Measurements from ENCODE around the gene RP9. TPM values are rescaled to one million over a fixed set of nuclear protein-coding genes. Genes with fewer than 3 reads are reported as not detected.

The RP9 gene
- total RNA-seq, 1 experiment from 2014 or later = 10.7 TPM

- H3K27ac Mint-ChIP-seq = no peak overlapping the region
- no peak for TF ChIP-seq NR3C1 (CRISPR knock-in tag; conservative IDR thresholded peaks at IDR 0.05; ENCODE audit: low read depth)
- no peak for TF ChIP-seq OVOL2 (CRISPR knock-in tag; IDR thresholded peaks at IDR 0.05; ENCODE audit: borderline replicate concordance)
- no peak for TF ChIP-seq USF2 (CRISPR knock-in tag; IDR thresholded peaks at IDR 0.05)
- TF ChIP-seq ZNF423 (CRISPR knock-in tag; IDR thresholded peaks at IDR 0.05) = no peak
- TF ChIP-seq GABPB1 (CRISPR knock-in tag; IDR thresholded peaks at IDR 0.05) = no peak
- no peak for TF ChIP-seq PRDM15 (CRISPR knock-in tag; IDR thresholded peaks at IDR 0.05)
- no peak for TF ChIP-seq ZNF121 (CRISPR knock-in tag; IDR thresholded peaks at IDR 0.05)
- TF ChIP-seq PRRX2 (CRISPR knock-in tag; IDR thresholded peaks at IDR 0.05) = no peak
- no peak for TF ChIP-seq CREB1 (CRISPR knock-in tag; IDR thresholded peaks at IDR 0.05)
- TF ChIP-seq, protein P1, sequence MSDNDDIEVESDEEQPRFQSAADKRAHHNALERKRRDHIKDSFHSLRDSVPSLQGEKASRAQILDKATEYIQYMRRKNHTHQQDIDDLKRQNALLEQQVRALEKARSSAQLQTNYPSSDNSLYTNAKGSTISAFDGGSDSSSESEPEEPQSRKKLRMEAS (CRISPR knock-in tag; IDR thresholded peaks at IDR 0.05) = no peak
- TF ChIP-seq, protein P2, sequence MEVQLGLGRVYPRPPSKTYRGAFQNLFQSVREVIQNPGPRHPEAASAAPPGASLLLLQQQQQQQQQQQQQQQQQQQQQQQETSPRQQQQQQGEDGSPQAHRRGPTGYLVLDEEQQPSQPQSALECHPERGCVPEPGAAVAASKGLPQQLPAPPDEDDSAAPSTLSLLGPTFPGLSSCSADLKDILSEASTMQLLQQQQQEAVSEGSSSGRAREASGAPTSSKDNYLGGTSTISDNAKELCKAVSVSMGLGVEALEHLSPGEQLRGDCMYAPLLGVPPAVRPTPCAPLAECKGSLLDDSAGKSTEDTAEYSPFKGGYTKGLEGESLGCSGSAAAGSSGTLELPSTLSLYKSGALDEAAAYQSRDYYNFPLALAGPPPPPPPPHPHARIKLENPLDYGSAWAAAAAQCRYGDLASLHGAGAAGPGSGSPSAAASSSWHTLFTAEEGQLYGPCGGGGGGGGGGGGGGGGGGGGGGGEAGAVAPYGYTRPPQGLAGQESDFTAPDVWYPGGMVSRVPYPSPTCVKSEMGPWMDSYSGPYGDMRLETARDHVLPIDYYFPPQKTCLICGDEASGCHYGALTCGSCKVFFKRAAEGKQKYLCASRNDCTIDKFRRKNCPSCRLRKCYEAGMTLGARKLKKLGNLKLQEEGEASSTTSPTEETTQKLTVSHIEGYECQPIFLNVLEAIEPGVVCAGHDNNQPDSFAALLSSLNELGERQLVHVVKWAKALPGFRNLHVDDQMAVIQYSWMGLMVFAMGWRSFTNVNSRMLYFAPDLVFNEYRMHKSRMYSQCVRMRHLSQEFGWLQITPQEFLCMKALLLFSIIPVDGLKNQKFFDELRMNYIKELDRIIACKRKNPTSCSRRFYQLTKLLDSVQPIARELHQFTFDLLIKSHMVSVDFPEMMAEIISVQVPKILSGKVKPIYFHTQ (CRISPR knock-in tag; IDR thresholded peaks at IDR 0.05) = no peak
- TF ChIP-seq E2F1 (CRISPR knock-in tag; IDR thresholded peaks at IDR 0.05) = no peak
- TF ChIP-seq EMX1 (CRISPR knock-in tag; IDR thresholded peaks at IDR 0.05) = no peak
- no peak for TF ChIP-seq HMGA2 (CRISPR knock-in tag; IDR thresholded peaks at IDR 0.05)
- no peaks in the 10 kb centered on the region for H3K27me3 Mint-ChIP-seq (ENCODE audit: low read depth)
- H3K9me3 Mint-ChIP-seq = no peaks in the 10 kb centered on the region
- H3K4me3 Mint-ChIP-seq = no peak overlapping the region
- no peak for DNase-seq (ENCODE audit: low spot score)
- no peaks in the 10 kb centered on the region for H3K4me1 Mint-ChIP-seq
- ChIA-PET POLR2A (no interaction called here), CTCF (no interaction called here)
- ATAC-seq = no peak
- H3K36me3 Mint-ChIP-seq = peaks cover 33% of the 10 kb centered on the region
Observed at GRCh38 chr7:33093266-33093665, 15.9 kb downstream of the RP9 start.

- DNase-seq (ENCODE audit: low spot score) (no peak), ATAC-seq (no peak)
- no peaks in the 10 kb centered on the region for H3K9me3 Mint-ChIP-seq
- CTCF ChIA-PET = no interaction called here
- POLR2A ChIA-PET = interaction anchor here (0.8 kb wide), 1 partner anchor 30 kb away, joined by 3 read pairs; no protein-coding TSS in a partner anchor
- H3K27ac Mint-ChIP-seq = no peak overlapping the region
- peaks cover 21% of the 10 kb centered on the region for H3K36me3 Mint-ChIP-seq
- H3K4me3 Mint-ChIP-seq = no peak overlapping the region
- no peaks in the 10 kb centered on the region for H3K27me3 Mint-ChIP-seq (ENCODE audit: low read depth)
- TF ChIP-seq STAT6 (CRISPR knock-in tag; conservative IDR thresholded peaks at IDR 0.05; ENCODE audit: low read depth) = no peak
- TF ChIP-seq NFATC4 (CRISPR knock-in tag; IDR thresholded peaks at IDR 0.05) = no peak
- no peak for TF ChIP-seq ESRRA (CRISPR knock-in tag; IDR thresholded peaks at IDR 0.05; ENCODE audit: borderline replicate concordance)
- TF ChIP-seq FOXK1 (CRISPR knock-in tag; IDR thresholded peaks at IDR 0.05) = no peak
- TF ChIP-seq JAZF1 (CRISPR knock-in tag; IDR thresholded peaks at IDR 0.05) = no peak
- no peaks in the 10 kb centered on the region for H3K4me1 Mint-ChIP-seq
Observed at GRCh38 chr7:33091641-33092191, 17.5 kb downstream of the RP9 start.
